Daoy (cell line): ENCODE results near the gene SFI1. TPM values are rescaled to one million over a fixed set of nuclear protein-coding genes. Genes with fewer than 3 reads are reported as not detected.
"Not testable (repeated sequence)": the region's sequence is repeated elsewhere in the genome, so short reads cannot be mapped to it uniquely, and the experiment has no call there.

ENCODE experiments used
- DNase-seq: peaks from one replicate; pipeline ENCODE4 v3.0.0-alpha.2; 2015; ENCODE audit warnings: low read depth
- total RNA-seq: library from RNA; depleted of rRNA; stranded (reverse); fragments of >200 nt; shearing (Covaris generic); gene quantifications from 2 replicates; pipeline ENCODE4 v1.2.3, GENCODE V29; 2014

SFI1 gene
- total RNA-seq, 1 experiment from 2014 or later, result 4.5 TPM

GRCh38 chr22:31540166-31540565 lies 43.8 kb downstream of the SFI1 start:
- not testable (repeated sequence) for DNase-seq

- no peak for DNase-seq
Measured at GRCh38 chr22:31540966-31541365, 44.6 kb downstream of the SFI1 start.

GRCh38 chr22:31544481-31545480 lies 48.4 kb downstream of the SFI1 start:
- DNase-seq, result no peak

- no peak for DNase-seq
Measured at GRCh38 chr22:31550871-31551370, 54.6 kb downstream of the SFI1 start.

GRCh38 chr22:31556627-31557203 lies 60.4 kb downstream of the SFI1 start:
- DNase-seq, result no peak

- DNase-seq, result not testable (repeated sequence)
Measured at GRCh38 chr22:31558546-31558945, 62.2 kb downstream of the SFI1 start.

- DNase-seq, result peak; percentile 73
Measured at GRCh38 chr22:31561238-31561887, 65.0 kb downstream of the SFI1 start.

- DNase-seq, result no peak
Measured at GRCh38 chr22:31561970-31562369, 65.6 kb downstream of the SFI1 start.

- DNase-seq, result no peak
Measured at GRCh38 chr22:31566484-31566883, 70.1 kb downstream of the SFI1 start.

GRCh38 chr22:31567196-31567595 lies 70.9 kb downstream of the SFI1 start:
- DNase-seq, result no peak

- no peak for DNase-seq
Measured at GRCh38 chr22:31567702-31568101, 71.4 kb downstream of the SFI1 start.

- no peak for DNase-seq
Measured at GRCh38 chr22:31569126-31569525, 72.8 kb downstream of the SFI1 start.

GRCh38 chr22:31572939-31573338 lies 76.6 kb downstream of the SFI1 start:
- DNase-seq, result no peak

- DNase-seq, result no peak
Measured at GRCh38 chr22:31574055-31574670, 77.8 kb downstream of the SFI1 start.

GRCh38 chr22:31575190-31575589 lies 78.9 kb downstream of the SFI1 start:
- DNase-seq, result no peak

- no peak for DNase-seq
Measured at GRCh38 chr22:31577711-31578110, 81.4 kb downstream of the SFI1 start.

- no peak for DNase-seq
Measured at GRCh38 chr22:31578171-31578570, 81.8 kb downstream of the SFI1 start.

- DNase-seq, result no peak
Measured at GRCh38 chr22:31579835-31580242, 83.5 kb downstream of the SFI1 start.

GRCh38 chr22:31583861-31584485 lies 87.6 kb downstream of the SFI1 start:
- DNase-seq, result no peak

GRCh38 chr22:31584804-31585160 lies 88.4 kb downstream of the SFI1 start:
- DNase-seq, result no peak

- no peak for DNase-seq
Measured at GRCh38 chr22:31585161-31585859, 89.0 kb downstream of the SFI1 start.
